GM19240 (cell line): ENCODE data around the gene OGA.
A peak's percentile ranks its signal among the peaks of the same experiment; 100 is the strongest.

Experiments used
- DNase-seq: peaks from one replicate; pipeline ENCODE4 v3.0.0; 2011; ENCODE audit warnings: low spot score; ENCODE audit not compliant: insufficient read length

Gene OGA

GRCh38 chr10:101818119-101818871, at the start of gene OGA:
TSS of gene OGA (minus strand) at chr10:101818444. CDS start at chr10:101818022, 422 bp downstream.
- peak; percentile 75 for DNase-seq

- no peak for DNase-seq
Observed at GRCh38 chr10:101867931-101868330, 49.7 kb upstream of the OGA start.

GRCh38 chr10:101859530-101859929, 41.3 kb upstream of the OGA start:
- no peak for DNase-seq

- DNase-seq = no peak
Observed at GRCh38 chr10:101858723-101859500, 40.7 kb upstream of the OGA start.

- DNase-seq = no peak
Observed at GRCh38 chr10:101857802-101858476, 39.7 kb upstream of the OGA start.

GRCh38 chr10:101856626-101857025, 38.4 kb upstream of the OGA start:
- DNase-seq = no peak

GRCh38 chr10:101851411-101852116, 33.3 kb upstream of the OGA start:
- DNase-seq = no peak

- DNase-seq = no peak
Observed at GRCh38 chr10:101850749-101851148, 32.5 kb upstream of the OGA start.

GRCh38 chr10:101848894-101849351, 30.7 kb upstream of the OGA start:
- no peak for DNase-seq

- DNase-seq = no peak
Observed at GRCh38 chr10:101848408-101848807, 30.2 kb upstream of the OGA start.

- no peak for DNase-seq
Observed at GRCh38 chr10:101845893-101846292, 27.6 kb upstream of the OGA start.

- DNase-seq = no peak
Observed at GRCh38 chr10:101843032-101844021, 25.1 kb upstream of the OGA start, which contains the start of gene KCNIP2. TSS of gene KCNIP2 (minus strand) at chr10:101843800. CDS start at chr10:101843568, 232 bp downstream.

GRCh38 chr10:101841826-101842225, 23.6 kb upstream of the OGA start:
- DNase-seq = no peak

GRCh38 chr10:101840741-101841453, 22.7 kb upstream of the OGA start:
- DNase-seq = peak; percentile 86

- DNase-seq = no peak
Observed at GRCh38 chr10:101840102-101840684, 21.9 kb upstream of the OGA start.

- DNase-seq = no peak
Observed at GRCh38 chr10:101839416-101840063, 21.3 kb upstream of the OGA start.

GRCh38 chr10:101839002-101839401, 20.8 kb upstream of the OGA start:
- DNase-seq = no peak

GRCh38 chr10:101838416-101838970, 20.2 kb upstream of the OGA start:
- DNase-seq = no peak
